ENCODE results near the gene B4GALT2. TPM values are rescaled to one million over a fixed set of nuclear protein-coding genes. Genes with fewer than 3 reads are reported as not detected.

The B4GALT2 gene
- total RNA-seq, 1 donor from 2014 or later, result 53.9 TPM

GRCh38 chr1:43951021-43951985 lies 27.7 kb upstream of the B4GALT2 start:
- no peak for DNase-seq (ENCODE audit: low spot score)
- no peaks in the 10 kb centered on the region for H3K9me3 Mint-ChIP-seq
- no peak overlapping the region for H3K27ac Mint-ChIP-seq
- no peaks in the 10 kb centered on the region for H3K27me3 Mint-ChIP-seq (ENCODE audit: low read depth)
- peaks cover 22% of the 10 kb centered on the region for H3K4me1 Mint-ChIP-seq (ENCODE audit: low read depth)
- H3K36me3 Mint-ChIP-seq (ENCODE audit: low read depth), result peaks cover 12% of the 10 kb centered on the region
- intact Hi-C loops (cut with micrococcal nuclease), result no loop called here
- no peak overlapping the region for H3K4me3 Mint-ChIP-seq (ENCODE audit: low read depth)

GRCh38 chr1:43952731-43953346 lies 26.2 kb upstream of the B4GALT2 start:
- Mint-ChIP-seq H3K4me3 (ENCODE audit: low read depth) (no peak overlapping the region), H3K9me3 (no peaks in the 10 kb centered on the region), H3K27ac (no peak overlapping the region), H3K27me3 (ENCODE audit: low read depth) (no peaks in the 10 kb centered on the region), H3K4me1 (ENCODE audit: low read depth) (peaks cover 20% of the 10 kb centered on the region), H3K36me3 (ENCODE audit: low read depth) (peaks cover 11% of the 10 kb centered on the region)
- intact Hi-C loops (cut with micrococcal nuclease), result no loop called here
- DNase-seq (ENCODE audit: low spot score), result no peak

GRCh38 chr1:43953361-43953760 lies 25.6 kb upstream of the B4GALT2 start:
- Mint-ChIP-seq H3K9me3 (no peaks in the 10 kb centered on the region), H3K27me3 (ENCODE audit: low read depth) (no peaks in the 10 kb centered on the region), H3K4me1 (ENCODE audit: low read depth) (peaks cover 17% of the 10 kb centered on the region), H3K4me3 (ENCODE audit: low read depth) (no peak overlapping the region), H3K36me3 (ENCODE audit: low read depth) (peaks cover 11% of the 10 kb centered on the region), H3K27ac (no peak overlapping the region)
- intact Hi-C loops (cut with micrococcal nuclease), result no loop called here
- DNase-seq (ENCODE audit: low spot score), result no peak

GRCh38 chr1:43954036-43954435 lies 25.0 kb upstream of the B4GALT2 start:
- DNase-seq (ENCODE audit: low spot score), result no peak
- H3K36me3 Mint-ChIP-seq (ENCODE audit: low read depth), result peaks cover 16% of the 10 kb centered on the region
- no peaks in the 10 kb centered on the region for H3K9me3 Mint-ChIP-seq
- no peaks in the 10 kb centered on the region for H3K27me3 Mint-ChIP-seq (ENCODE audit: low read depth)
- intact Hi-C loops (cut with micrococcal nuclease), result no loop called here
- H3K27ac Mint-ChIP-seq, result no peak overlapping the region
- H3K4me3 Mint-ChIP-seq (ENCODE audit: low read depth), result no peak overlapping the region
- peaks cover 10% of the 10 kb centered on the region for H3K4me1 Mint-ChIP-seq (ENCODE audit: low read depth)

- intact Hi-C loops (cut with micrococcal nuclease), result no loop called here
- Mint-ChIP-seq H3K9me3 (no peaks in the 10 kb centered on the region), H3K4me3 (ENCODE audit: low read depth) (no peak overlapping the region), H3K27ac (no peak overlapping the region), H3K36me3 (ENCODE audit: low read depth) (peaks cover 7% of the 10 kb centered on the region), H3K27me3 (ENCODE audit: low read depth) (no peaks in the 10 kb centered on the region), H3K4me1 (ENCODE audit: low read depth) (no peaks in the 10 kb centered on the region)
- no peak for DNase-seq (ENCODE audit: low spot score)
These were observed 22.8 kb upstream of the B4GALT2 start for GRCh38 chr1:43956234-43956633.

- Mint-ChIP-seq H3K4me3 (ENCODE audit: low read depth) (no peak overlapping the region), H3K4me1 (ENCODE audit: low read depth) (no peaks in the 10 kb centered on the region), H3K27me3 (ENCODE audit: low read depth) (no peaks in the 10 kb centered on the region), H3K36me3 (ENCODE audit: low read depth) (peaks cover 11% of the 10 kb centered on the region), H3K9me3 (no peaks in the 10 kb centered on the region), H3K27ac (no peak overlapping the region)
- intact Hi-C loops (cut with micrococcal nuclease), result no loop called here
- no peak for DNase-seq (ENCODE audit: low spot score)
These were observed 21.5 kb upstream of the B4GALT2 start for GRCh38 chr1:43957407-43958040.

- DNase-seq (ENCODE audit: low spot score), result no peak
- H3K9me3 Mint-ChIP-seq, result no peaks in the 10 kb centered on the region
These were observed 20.4 kb upstream of the B4GALT2 start for GRCh38 chr1:43958351-43959255.

GRCh38 chr1:43960798-43961197 lies 18.2 kb upstream of the B4GALT2 start:
- H3K27ac Mint-ChIP-seq, result no peak overlapping the region
- no peaks in the 10 kb centered on the region for H3K27me3 Mint-ChIP-seq (ENCODE audit: low read depth)
- H3K4me3 Mint-ChIP-seq (ENCODE audit: low read depth), result no peak overlapping the region
- no peaks in the 10 kb centered on the region for H3K4me1 Mint-ChIP-seq (ENCODE audit: low read depth)
- H3K36me3 Mint-ChIP-seq (ENCODE audit: low read depth), result peaks cover 12% of the 10 kb centered on the region
- no peaks in the 10 kb centered on the region for H3K9me3 Mint-ChIP-seq
- intact Hi-C loops (cut with micrococcal nuclease), result no loop called here
- DNase-seq (ENCODE audit: low spot score), result no peak

More at GRCh38 chr1:43958351-43959255, 20.4 kb upstream of the B4GALT2 start:
- Mint-ChIP-seq H3K36me3 (ENCODE audit: low read depth) (peaks cover 12% of the 10 kb centered on the region), H3K4me1 (ENCODE audit: low read depth) (no peaks in the 10 kb centered on the region), H3K27ac (no peak overlapping the region), H3K4me3 (ENCODE audit: low read depth) (no peak overlapping the region), H3K27me3 (ENCODE audit: low read depth) (no peaks in the 10 kb centered on the region)
- intact Hi-C loops (cut with micrococcal nuclease), result no loop called here

GRCh38 chr1:43961692-43962091 lies 17.3 kb upstream of the B4GALT2 start:
- peaks cover 12% of the 10 kb centered on the region for H3K36me3 Mint-ChIP-seq (ENCODE audit: low read depth)
- H3K27ac Mint-ChIP-seq, result no peak overlapping the region
- no peak for DNase-seq (ENCODE audit: low spot score)
- no peaks in the 10 kb centered on the region for H3K9me3 Mint-ChIP-seq
- H3K4me1 Mint-ChIP-seq (ENCODE audit: low read depth), result no peaks in the 10 kb centered on the region
- no peaks in the 10 kb centered on the region for H3K27me3 Mint-ChIP-seq (ENCODE audit: low read depth)
- intact Hi-C loops (cut with micrococcal nuclease), result no loop called here
- no peak overlapping the region for H3K4me3 Mint-ChIP-seq (ENCODE audit: low read depth)

- no peak for DNase-seq (ENCODE audit: low spot score)
These were observed 16.7 kb upstream of the B4GALT2 start for GRCh38 chr1:43962324-43962723.

GRCh38 chr1:43963006-43963405 lies 16.0 kb upstream of the B4GALT2 start:
- intact Hi-C loops (cut with micrococcal nuclease), result no loop called here
- no peaks in the 10 kb centered on the region for H3K9me3 Mint-ChIP-seq
- H3K4me1 Mint-ChIP-seq (ENCODE audit: low read depth), result no peaks in the 10 kb centered on the region
- peaks cover 12% of the 10 kb centered on the region for H3K36me3 Mint-ChIP-seq (ENCODE audit: low read depth)
- no peak overlapping the region for H3K27ac Mint-ChIP-seq
- H3K27me3 Mint-ChIP-seq (ENCODE audit: low read depth), result no peaks in the 10 kb centered on the region
- DNase-seq (ENCODE audit: low spot score), result no peak
- H3K4me3 Mint-ChIP-seq (ENCODE audit: low read depth), result no peak overlapping the region

More at GRCh38 chr1:43962324-43962723, 16.7 kb upstream of the B4GALT2 start:
- Mint-ChIP-seq H3K27me3 (ENCODE audit: low read depth) (no peaks in the 10 kb centered on the region), H3K9me3 (no peaks in the 10 kb centered on the region), H3K4me3 (ENCODE audit: low read depth) (no peak overlapping the region), H3K27ac (no peak overlapping the region), H3K36me3 (ENCODE audit: low read depth) (peaks cover 12% of the 10 kb centered on the region), H3K4me1 (ENCODE audit: low read depth) (no peaks in the 10 kb centered on the region)
- intact Hi-C loops (cut with micrococcal nuclease), result no loop called here

GRCh38 chr1:43963890-43964289 lies 15.1 kb upstream of the B4GALT2 start:
- intact Hi-C loops (cut with micrococcal nuclease), result no loop called here
- Mint-ChIP-seq H3K9me3 (no peaks in the 10 kb centered on the region), H3K4me1 (ENCODE audit: low read depth) (no peaks in the 10 kb centered on the region), H3K36me3 (ENCODE audit: low read depth) (peaks cover 9% of the 10 kb centered on the region), H3K4me3 (ENCODE audit: low read depth) (no peak overlapping the region), H3K27ac (no peak overlapping the region), H3K27me3 (ENCODE audit: low read depth) (no peaks in the 10 kb centered on the region)
- DNase-seq (ENCODE audit: low spot score), result no peak
